Breast epithelium (tissue), 3 donors: ENCODE results near the gene INSYN2B.

ENCODE experiments used
- CTCF ChIP-seq, 3 donors: fragments of 450-650 bp; IDR thresholded peaks; one replicate each; pipeline ENCODE4 v1.5.1; 2016 to 2017; ENCODE audit warnings: antibody characterized with exemption in 3 of 3, mild to moderate bottlenecking in 3 of 3, moderate library complexity in 3 of 3
- POLR2A ChIP-seq: fragments of 450-650 bp; IDR thresholded peaks from one replicate; pipeline ENCODE4 v1.6.1; 2016; ENCODE audit warnings: antibody characterized with exemption, mild to moderate bottlenecking, moderate library complexity
- POLR2AphosphoS5 ChIP-seq, 3 donors: sonication (generic); formaldehyde crosslinking; IDR thresholded peaks; one replicate each; pipeline ENCODE4 v1.6.1; 2017; ENCODE audit warnings: antibody characterized with exemption in 3 of 3

GRCh38 chr5:170012622-170013021, 32.3 kb upstream of the INSYN2B start:
- TF ChIP-seq POLR2AphosphoS5 (IDR thresholded peaks at IDR 0.05) (no peak), POLR2A (no peak), CTCF (IDR thresholded peaks at IDR 0.05) (no peak)
